Measurements from ENCODE around the gene GPR55.
A peak's percentile ranks its signal among the peaks of the same experiment; 100 is the strongest.
"Not testable (repeated sequence)": the region's sequence is repeated elsewhere in the genome, so short reads cannot be mapped to it uniquely, and the experiment has no call there.

The GPR55 gene, protein sequence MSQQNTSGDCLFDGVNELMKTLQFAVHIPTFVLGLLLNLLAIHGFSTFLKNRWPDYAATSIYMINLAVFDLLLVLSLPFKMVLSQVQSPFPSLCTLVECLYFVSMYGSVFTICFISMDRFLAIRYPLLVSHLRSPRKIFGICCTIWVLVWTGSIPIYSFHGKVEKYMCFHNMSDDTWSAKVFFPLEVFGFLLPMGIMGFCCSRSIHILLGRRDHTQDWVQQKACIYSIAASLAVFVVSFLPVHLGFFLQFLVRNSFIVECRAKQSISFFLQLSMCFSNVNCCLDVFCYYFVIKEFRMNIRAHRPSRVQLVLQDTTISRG

DNA sequence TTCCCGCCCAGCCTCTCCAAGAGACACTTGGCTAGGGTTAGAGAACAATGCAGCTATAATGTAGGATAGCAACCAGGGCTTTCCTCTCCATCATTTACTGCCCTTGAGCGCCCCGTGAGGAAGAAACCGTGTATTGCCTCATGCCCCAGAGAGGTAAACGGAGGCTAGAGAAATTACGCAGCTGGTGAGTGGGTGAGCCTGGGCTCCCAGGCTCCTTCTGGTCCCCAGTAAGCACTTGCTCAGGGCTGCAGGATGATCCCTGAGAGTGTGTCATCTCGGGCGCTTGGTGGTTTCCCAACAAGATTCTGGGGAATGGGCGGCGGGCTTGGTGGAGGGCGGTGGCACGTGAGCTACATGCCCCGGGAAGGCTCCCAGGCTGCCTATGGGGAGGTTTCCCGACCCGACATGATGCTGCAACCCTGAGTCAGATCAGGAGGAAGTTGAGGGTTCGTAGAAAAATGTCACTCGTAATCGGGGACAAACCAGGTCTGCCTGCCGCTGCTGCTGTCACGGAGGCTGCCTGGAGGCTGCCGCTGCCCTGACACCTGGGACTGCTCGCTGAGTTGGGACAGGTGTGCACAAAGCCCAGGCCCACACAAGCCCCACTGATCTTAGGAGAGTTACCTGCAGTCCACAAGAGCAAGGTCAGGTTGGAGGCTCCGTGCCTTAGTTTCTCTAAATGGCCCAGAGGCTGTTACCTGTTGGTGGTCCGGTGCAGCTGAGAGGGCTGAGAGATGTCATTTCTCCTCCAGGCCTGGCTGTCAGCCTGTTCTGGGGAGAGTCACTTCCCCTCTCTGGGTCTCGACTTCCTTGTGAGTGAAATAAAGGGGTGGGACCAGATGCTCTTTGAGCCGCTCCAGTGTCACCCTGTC lies at the start of gene GPR55:
Gene GPR55, minus strand, starts transcription at position 773 of the 872 bp plus-strand sequence. CDS start 14,280 bp downstream, outside the sequence.
- DNase-seq: peak in 7 of 10 donors; percentile 7 to 87 (median 59)
- intact Hi-C loops (cut with DNase I): no loop called here

DNA sequence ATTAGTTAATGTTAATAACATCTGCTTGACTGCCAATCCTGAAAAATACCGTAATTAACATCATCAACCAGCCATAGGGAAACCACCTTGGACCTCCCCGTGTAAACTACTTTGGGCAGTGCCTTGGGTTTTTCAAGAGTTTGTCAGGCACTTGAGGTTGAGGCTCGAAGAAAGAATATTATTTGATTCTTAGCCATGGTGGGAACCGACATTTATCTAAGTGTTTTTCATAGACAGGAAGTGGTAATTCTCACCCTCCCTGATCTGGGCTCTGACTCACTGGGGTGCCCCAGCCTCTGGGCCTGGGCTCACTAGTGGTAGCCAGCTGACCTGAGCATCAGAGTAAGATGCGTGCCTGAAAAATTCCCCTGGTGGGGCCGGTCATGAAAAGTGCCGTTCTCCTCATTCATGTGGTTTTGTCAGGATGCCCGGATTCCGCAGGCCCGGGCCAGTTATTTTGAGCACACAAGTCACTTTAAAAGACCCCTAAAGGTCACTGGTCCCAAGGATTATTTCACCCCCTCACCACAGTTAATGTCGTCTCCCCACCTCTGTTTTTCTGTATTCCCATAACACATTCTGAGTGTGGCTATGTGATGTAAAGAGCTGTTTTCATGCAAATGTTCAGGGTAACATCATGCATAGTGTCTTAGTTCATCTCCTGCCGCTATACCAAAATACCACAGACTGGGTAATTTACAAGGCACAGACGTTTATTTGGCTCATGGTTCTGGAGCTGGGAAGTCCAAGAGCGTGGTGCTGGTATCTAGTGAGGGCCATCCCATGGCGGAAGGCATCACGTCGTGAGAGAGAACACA lies 49.3 kb upstream of the GPR55 start:
- intact Hi-C loops (cut with DNase I): no loop called here

DNA sequence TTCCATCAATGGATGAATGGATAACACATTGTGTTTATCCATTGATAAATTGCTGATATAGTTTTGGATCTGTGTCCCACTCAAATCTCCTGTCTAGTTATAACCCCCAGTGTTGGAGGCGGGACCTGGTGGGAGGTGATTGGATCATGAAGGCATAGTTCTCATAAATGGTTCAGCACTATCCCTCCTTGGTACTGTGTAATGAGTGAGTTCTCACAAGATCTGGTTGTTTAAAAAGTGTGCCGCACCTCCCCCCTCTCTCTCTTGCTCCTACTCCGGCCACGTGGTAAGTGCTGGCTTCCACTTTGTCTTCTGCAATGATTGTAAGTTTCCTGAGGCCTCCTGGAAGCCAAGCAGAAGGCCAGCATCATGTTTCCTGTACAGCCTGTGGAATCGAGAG lies 47.0 kb upstream of the GPR55 start:
- DNase-seq: no peak
- intact Hi-C loops (cut with DNase I): no loop called here

More for the DNA sequence above, 49.3 kb upstream of the GPR55 start:
- DNase-seq: no peak

DNA sequence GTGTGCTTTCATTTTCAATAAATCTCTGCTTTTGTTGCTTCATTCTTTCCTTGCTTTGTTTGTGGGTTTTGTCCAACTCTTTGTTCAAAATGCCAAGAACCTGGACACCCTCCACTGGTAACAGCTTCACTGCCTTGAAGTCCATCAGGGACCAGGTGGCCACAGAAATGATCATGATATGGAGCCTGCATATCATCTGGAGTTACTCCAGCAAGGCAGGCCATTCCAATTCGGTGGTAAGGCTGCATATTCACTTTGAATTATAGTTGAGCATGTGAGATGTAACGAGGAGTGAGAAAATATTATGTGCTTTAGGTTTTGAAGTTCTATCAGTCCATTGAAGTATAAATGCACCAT lies 44.6 kb upstream of the GPR55 start:
- intact Hi-C loops (cut with DNase I): no loop called here
- no peak for DNase-seq

DNA sequence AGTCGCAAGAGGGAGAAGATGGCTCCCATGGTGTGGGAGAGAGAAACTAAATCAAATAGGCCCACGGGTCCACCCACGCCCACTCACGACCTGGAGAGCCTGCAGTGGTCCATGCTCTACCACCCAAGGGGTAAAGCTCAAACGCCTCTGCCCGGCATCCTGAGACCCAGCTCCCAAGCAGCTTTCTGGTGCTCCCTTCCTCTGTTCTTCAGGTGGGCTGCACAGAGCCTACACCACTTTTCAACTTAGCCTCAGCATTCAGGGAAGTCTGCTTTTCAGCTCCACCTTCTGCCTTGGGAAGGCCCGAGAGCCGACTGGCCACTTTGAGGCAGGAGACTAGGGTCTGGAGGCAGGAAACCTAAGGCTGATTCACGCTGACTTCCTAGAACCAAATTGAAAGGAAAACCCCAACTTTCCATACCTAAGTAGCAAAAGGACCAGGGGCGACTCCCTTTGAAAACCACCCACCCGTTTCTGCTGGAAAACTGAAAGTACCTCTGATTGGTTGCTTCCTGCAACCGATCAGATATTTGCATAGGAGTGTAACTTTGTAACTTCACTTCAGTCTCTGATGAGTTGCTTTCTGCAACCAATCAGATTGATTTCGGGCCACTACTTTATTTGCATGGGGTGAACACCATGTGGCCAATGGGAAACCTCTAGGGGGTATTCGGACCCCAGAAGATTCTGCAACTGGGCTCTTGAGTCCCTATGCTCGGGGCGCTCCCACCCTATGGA lies 44.0 kb upstream of the GPR55 start:
- DNase-seq: no peak
- intact Hi-C loops (cut with DNase I): no loop called here

DNA sequence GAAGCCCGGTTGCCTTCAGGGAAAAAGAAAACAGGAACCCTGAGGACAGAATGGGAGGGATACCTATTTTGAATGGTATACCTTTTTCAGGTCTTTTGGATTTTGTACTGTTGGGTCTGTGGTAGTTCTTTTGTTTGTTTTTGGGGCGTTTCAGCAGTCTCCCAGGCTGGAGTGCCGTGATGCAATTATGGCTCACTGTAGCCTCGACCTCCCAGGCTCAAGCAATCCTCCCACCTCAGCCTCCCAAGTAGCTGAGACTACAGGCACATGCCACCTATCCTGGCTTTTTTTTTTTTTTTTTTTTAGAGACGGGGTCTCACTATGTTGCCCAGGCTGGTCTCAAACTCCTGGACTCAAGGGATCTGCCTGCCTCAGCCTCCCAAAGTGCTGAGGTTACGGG lies 43.3 kb upstream of the GPR55 start:
- intact Hi-C loops (cut with DNase I); DNase-seq: not testable (repeated sequence)

DNA sequence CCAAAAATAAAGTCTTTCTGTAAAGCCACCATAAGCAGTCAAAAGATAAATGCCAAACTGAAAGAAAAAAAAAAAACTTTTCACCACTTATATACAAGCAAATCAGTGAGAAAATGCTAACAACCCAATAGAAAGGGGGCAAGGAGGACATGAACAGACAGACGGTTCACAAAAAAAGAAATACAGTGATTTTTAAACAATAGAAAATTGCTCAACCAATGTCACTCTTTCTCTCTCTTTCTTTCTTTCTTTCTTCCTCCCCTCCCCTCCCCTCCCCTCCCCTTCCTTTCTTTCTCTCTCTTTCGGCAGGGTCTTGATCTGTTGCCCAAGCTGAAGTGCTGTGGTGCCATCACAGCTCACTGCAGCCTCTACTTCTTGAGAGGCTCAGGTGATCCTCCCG lies 42.1 kb upstream of the GPR55 start:
- DNase-seq: no peak
- intact Hi-C loops (cut with DNase I): no loop called here

DNA sequence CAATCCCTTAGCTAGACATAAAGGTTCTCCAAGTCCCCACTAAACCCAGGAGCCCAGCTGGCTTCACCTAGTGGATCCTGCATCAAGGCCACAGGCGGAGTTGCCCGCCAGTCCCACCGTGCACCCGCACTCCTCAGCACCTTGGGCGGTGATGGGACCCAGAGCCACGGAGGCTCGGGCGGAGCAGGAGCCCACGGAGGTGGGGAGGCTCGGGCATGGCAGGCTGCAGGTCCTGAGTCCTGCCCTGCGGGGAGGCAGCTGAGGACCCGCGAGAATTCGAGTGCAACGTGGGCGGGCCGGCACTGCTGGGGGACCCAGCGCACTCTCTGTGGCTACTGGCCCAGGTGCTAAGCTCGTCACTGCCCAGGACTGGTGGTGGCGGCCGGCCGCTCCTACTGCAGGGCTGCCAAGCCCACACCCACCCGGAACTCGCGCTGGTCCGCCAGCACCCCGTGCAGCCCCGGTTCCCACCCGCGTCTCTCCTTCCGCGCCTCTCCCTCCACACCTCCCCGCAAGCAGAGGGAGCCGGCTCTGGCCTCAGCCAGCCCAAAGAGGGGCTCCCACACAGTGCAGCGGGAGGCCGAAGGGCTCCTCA lies 39.2 kb upstream of the GPR55 start:
- DNase-seq: no peak
- intact Hi-C loops (cut with DNase I): no loop called here

DNA sequence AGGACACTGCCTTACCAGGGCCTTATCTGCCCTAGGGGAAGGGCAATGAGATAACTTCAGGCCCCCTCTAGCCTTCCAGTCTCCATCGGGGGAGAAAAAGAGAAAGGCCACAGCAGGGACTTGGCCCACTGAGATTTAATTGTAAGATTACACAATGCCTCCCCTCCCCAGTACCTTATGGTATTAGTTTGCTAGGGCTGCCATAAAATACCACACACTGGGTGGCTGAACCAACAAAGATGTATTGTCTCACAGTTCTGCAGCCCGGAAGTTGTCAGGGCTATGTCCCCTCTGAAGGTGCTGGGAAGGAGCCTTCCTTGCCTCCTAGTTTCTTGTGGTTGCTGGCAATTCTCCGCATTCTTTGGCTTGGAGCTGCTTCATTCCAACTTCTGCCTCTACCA lies 36.0 kb upstream of the GPR55 start:
- intact Hi-C loops (cut with DNase I): no loop called here
- no peak for DNase-seq

DNA sequence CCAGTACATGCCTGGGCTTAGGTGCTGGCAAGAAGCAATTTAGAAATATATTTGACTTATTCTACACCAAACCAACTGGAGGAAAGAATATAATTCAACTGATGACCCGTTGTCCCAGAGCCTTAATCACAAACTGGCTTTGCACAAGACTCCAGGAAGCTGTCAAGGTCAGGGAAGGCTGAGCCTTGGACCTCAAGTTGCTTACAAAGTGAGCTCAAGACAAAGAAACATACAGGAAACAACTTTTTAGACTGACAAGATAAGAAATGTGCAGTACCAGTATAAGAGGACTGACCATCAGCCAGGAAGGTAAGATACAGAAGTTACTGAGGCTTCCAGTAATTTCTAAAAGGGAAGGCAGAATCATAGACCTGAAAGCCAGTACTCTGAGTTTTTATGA lies 35.0 kb upstream of the GPR55 start:
- intact Hi-C loops (cut with DNase I): no loop called here
- DNase-seq: no peak

DNA sequence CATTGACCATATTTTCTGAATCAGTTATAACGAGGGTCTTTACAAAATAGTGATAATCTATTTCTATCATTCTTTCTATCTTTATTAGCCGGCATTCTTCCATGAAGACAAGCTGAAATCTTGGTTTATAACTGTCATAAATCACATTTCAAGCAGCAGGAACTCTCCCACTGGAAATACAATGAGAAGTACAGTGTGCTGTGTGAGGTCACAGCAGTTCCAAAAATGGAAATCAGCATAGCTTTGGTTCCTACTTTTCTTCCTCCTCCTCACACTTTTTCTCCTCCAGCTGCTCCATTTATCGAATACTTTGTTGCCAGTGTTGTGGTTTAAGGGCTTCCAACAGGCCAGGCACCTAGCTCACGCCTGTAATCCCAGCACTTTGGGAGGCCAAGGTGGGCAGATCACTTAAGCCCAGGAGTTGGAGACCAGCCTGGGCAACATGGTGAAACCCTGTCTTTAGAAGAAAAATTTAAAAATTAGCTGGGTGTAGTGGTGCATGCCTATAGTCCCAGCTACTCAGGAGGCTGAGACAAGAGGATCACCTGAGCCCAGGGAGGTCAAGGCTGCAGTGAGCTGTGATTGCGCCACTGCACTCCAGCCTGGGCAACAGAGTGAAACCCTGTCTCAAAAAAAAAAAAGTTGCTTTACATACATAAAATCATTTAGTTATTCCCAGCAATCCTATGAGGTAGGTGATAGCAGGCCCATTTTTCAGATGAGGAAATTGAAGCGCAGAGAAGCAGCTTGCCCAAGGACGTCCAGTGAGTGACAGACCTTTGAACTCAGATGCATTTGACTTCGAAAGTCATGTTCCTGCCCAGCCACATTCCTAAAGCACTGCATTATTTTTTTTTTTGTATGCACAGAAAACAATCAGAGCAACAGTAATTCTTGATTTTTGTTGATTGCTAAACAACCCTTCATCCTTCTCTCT lies 34.0 kb upstream of the GPR55 start:
- intact Hi-C loops (cut with DNase I): no loop called here

DNA sequence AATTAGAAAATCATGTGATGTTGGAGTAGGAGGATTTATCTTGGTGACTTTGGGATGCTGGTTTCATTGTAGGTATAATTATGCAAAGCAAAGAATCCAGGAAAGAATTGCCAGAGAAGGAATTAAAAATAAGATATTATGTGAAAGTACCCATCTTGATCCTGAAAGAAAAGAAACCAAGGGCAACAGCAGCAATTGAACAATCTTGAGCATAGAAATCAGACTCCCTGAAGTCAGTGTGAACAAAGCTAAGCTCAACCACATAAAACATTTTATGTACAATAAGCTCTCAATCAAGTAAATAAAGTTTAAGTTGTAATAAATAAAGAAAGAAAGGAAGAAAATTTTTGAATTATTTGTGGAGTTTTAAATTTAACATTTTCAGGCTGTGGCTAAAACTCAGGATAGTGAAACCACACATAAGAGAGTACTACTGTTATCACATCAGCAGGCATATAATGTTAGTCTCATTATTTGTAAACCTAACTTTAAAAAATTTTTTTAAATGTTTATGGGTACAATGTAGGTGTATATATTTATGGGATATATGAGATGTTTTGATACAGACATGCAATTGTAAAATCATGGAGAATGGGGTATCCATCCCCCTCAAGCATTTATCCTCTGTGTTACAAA lies 32.8 kb upstream of the GPR55 start:
- intact Hi-C loops (cut with DNase I): no loop called here
- DNase-seq: no peak

More for the DNA sequence above, 34.0 kb upstream of the GPR55 start:
- no peak for DNase-seq

DNA sequence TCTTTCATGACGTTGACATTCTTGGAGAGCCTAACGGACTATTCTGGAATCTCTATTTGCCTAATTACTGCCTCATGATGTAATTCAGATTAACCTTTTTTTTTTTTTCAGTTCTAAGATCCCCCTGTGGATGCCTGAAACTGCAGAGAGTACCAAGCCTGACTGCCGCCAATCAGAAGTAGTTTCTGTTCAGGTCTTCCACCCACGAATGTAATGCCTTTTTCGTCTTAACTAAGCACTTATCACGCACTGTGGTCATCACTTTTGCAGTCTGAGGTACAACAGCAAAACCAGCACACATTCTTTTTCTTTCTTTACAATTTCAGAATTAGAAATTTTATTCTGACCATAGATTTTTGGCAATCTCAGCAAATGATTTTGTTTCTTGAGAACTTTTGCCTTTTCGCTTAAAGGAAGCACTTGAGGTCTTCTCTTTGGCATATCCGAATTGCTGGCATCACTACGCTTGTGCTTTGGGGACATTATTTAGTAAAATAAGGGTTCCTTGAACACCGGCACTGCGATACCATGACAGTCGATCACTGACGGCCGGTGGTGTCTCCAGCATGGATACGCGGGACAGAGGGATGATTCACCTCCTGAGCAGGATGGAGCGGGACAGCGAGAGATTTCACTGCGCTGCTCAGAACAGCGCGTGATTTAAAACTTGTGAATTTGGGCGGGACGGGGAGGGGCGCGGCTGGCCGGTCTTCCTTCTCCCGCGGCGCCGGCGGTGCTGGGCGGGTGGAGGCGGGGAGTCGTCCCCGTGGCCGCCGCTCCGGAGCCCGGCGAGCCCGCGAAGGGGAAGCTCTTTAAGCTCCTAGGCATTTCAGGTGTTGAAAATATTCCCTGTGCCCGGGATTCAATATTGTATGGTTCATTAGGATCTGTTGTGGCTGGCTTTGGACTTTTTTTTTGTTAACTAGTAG lies 32.0 kb upstream of the GPR55 start:
- DNase-seq: peak in 3 of 10 donors; percentile 24 to 34 (median 26)
- intact Hi-C loops (cut with DNase I): no loop called here

DNA sequence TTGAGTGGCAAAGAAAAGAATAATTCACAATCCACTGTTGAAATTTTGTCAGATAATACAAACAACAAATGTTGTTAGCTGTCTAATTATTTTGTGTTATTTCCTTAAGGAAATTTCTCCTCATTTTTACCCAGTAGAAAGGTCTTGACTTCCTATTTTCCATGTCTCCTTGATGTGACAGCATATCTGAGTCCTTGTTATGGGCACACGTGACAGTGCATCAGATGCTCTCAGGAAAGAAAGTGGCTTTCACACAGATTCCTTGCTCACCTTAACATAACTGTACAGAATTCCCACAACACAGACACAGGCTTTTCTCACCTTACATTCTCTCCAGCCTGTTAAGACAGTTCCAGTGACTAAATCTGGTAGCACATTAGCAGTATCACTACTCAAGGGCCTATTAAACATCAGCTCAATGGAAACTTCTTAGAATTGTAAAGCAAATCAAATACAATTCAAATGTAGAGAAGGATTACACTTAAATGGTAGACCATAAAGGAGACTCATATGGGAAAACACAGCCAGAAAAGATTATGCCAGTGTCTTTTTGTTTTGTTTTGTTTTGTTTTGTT lies 30.2 kb upstream of the GPR55 start:
- intact Hi-C loops (cut with DNase I): no loop called here
- no peak for DNase-seq

DNA sequence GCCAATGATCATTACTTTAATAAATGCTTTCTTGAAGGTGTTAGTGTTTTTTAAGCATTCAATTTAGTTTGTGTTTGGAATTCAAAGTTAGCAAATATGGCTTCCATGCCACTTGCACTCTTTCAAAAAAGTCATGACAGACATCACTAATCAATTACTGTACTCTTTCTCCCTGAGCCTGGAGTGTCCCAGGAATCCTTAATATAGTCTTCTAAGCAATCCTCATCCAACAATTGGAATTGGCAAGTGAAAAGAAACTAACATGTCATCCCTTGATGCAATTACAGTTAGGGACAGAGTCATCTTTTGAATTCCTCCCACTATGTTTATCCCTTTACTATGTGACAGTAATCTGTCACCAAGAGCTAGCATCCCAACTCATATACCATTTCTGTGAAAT lies 29.7 kb upstream of the GPR55 start:
- intact Hi-C loops (cut with DNase I): no loop called here
- no peak for DNase-seq

DNA sequence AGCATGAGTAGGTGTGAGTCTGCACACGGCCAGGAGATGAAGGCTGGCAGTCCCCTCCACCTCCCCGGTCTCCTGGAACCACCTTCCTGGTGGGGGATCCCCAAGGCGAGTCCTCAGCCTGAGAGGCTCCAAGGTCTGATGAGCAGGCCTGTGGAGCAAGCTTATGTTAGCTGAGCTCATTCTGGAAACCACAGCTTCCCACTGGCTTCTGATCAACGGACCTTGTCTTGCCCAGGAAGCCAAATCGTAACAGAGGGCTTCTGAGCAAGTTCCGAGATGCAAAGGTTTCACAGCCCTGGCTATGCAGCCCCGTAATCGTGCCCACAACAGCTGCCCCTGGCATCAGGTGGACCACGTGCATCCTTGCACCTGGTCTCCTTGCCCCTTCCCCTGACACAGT lies 28.8 kb upstream of the GPR55 start:
- intact Hi-C loops (cut with DNase I): no loop called here
- no peak for DNase-seq
